ENCODE results near the gene NDC80.

Gene NDC80

GRCh38 chr18:2656237-2656980, 85.1 kb downstream of the NDC80 start:
- CTCF ChIA-PET = interaction anchor here (0.5 to 1.0 kb wide), 4 partner anchors 8 to 590 kb away, joined by 3 to 5 read pairs (median 4); no protein-coding TSS in a partner anchor
- peak overlapping the region; percentile 93 for H3K4me3 ChIP-seq (ENCODE audit: low read depth, low read length)
- H3K36me3 ChIP-seq (ENCODE audit: control insufficient read depth in 2 of 2, insufficient read depth in 1 of 2, low read length in 2 of 2) = peaks cover 0 to 3% of the 10 kb centered on the region in 2 experiments; a peak in 1 of 3 replicates
- H3K4me1 ChIP-seq (ENCODE audit: control insufficient read depth, insufficient read depth, low read length) = peaks cover 7% of the 10 kb centered on the region
- H3K9me3 ChIP-seq (ENCODE audit: control insufficient read depth, insufficient read depth, low read depth, low read length) = no peaks in the 10 kb centered on the region
- H3K27ac ChIP-seq (ENCODE audit: extremely low read depth, low read depth, low read length) = peak overlapping the region; percentile 99
- POLR2A ChIA-PET = interaction anchor here (0.6 to 2.6 kb wide), 18 partner anchors 13 to 303 kb away, joined by 3 to 12 read pairs (median 3); partner anchors contain the start of genes METTL4 and NDC80
- TF ChIP-seq FEZF1 (tag by site-specific recombination; IDR thresholded peaks at IDR 0.05) (no peak), ZBTB48 (tag by site-specific recombination; IDR thresholded peaks at IDR 0.05) (0 out of 2 replicates have a peak, but pooled peaks have one; percentile 35), SP3 (tag by site-specific recombination; IDR thresholded peaks at IDR 0.05) (peak; percentile 31), ZXDB (tag by site-specific recombination; IDR thresholded peaks at IDR 0.05) (peak; percentile 47; the same call in 1 of the 2 replicates), ZEB2 (tag by site-specific recombination; IDR thresholded peaks at IDR 0.05) (0 out of 2 replicates have a peak, but pooled peaks have one; percentile 21), ZBTB20 (tag by site-specific recombination; IDR thresholded peaks at IDR 0.05) (peak; percentile 80), ZNF624 (tag by site-specific recombination; IDR thresholded peaks at IDR 0.05) (no peak), YY2 (tag by site-specific recombination; IDR thresholded peaks at IDR 0.05) (0 out of 2 replicates have a peak, but pooled peaks have one; percentile 57), ZNF560 (tag by site-specific recombination; IDR thresholded peaks at IDR 0.05; ENCODE audit: borderline replicate concordance) (no peak), ZNF121 (tag by site-specific recombination; IDR thresholded peaks at IDR 0.05) (no peak), ZNF692 (tag by site-specific recombination; IDR thresholded peaks at IDR 0.05) (0 out of 2 replicates have a peak, but pooled peaks have one; percentile 5), ZFP41 (tag by site-specific recombination; IDR thresholded peaks at IDR 0.05; ENCODE audit: borderline replicate concordance) (no peak), HOXD13 (CRISPR knock-in tag; IDR thresholded peaks at IDR 0.05; ENCODE audit: borderline replicate concordance) (no peak), ZNF571 (tag by site-specific recombination; IDR thresholded peaks at IDR 0.05) (no peak), ZNF514 (tag by site-specific recombination; IDR thresholded peaks at IDR 0.05) (no peak), ZNF548 (tag by site-specific recombination; IDR thresholded peaks at IDR 0.05) (no peak), ZNF658 (tag by site-specific recombination; IDR thresholded peaks at IDR 0.05) (no peak), ZNF639 (tag by site-specific recombination; IDR thresholded peaks at IDR 0.05) (no peak)
- TF ChIP-seq, protein P1, sequence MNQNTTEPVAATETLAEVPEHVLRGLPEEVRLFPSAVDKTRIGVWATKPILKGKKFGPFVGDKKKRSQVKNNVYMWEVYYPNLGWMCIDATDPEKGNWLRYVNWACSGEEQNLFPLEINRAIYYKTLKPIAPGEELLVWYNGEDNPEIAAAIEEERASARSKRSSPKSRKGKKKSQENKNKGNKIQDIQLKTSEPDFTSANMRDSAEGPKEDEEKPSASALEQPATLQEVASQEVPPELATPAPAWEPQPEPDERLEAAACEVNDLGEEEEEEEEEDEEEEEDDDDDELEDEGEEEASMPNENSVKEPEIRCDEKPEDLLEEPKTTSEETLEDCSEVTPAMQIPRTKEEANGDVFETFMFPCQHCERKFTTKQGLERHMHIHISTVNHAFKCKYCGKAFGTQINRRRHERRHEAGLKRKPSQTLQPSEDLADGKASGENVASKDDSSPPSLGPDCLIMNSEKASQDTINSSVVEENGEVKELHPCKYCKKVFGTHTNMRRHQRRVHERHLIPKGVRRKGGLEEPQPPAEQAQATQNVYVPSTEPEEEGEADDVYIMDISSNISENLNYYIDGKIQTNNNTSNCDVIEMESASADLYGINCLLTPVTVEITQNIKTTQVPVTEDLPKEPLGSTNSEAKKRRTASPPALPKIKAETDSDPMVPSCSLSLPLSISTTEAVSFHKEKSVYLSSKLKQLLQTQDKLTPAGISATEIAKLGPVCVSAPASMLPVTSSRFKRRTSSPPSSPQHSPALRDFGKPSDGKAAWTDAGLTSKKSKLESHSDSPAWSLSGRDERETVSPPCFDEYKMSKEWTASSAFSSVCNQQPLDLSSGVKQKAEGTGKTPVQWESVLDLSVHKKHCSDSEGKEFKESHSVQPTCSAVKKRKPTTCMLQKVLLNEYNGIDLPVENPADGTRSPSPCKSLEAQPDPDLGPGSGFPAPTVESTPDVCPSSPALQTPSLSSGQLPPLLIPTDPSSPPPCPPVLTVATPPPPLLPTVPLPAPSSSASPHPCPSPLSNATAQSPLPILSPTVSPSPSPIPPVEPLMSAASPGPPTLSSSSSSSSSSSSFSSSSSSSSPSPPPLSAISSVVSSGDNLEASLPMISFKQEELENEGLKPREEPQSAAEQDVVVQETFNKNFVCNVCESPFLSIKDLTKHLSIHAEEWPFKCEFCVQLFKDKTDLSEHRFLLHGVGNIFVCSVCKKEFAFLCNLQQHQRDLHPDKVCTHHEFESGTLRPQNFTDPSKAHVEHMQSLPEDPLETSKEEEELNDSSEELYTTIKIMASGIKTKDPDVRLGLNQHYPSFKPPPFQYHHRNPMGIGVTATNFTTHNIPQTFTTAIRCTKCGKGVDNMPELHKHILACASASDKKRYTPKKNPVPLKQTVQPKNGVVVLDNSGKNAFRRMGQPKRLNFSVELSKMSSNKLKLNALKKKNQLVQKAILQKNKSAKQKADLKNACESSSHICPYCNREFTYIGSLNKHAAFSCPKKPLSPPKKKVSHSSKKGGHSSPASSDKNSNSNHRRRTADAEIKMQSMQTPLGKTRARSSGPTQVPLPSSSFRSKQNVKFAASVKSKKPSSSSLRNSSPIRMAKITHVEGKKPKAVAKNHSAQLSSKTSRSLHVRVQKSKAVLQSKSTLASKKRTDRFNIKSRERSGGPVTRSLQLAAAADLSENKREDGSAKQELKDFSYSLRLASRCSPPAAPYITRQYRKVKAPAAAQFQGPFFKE (tag by site-specific recombination; IDR thresholded peaks at IDR 0.05; ENCODE audit: borderline replicate concordance) = peak; percentile 86; the same call in 1 of the 2 replicates
- TF ChIP-seq, protein P2, sequence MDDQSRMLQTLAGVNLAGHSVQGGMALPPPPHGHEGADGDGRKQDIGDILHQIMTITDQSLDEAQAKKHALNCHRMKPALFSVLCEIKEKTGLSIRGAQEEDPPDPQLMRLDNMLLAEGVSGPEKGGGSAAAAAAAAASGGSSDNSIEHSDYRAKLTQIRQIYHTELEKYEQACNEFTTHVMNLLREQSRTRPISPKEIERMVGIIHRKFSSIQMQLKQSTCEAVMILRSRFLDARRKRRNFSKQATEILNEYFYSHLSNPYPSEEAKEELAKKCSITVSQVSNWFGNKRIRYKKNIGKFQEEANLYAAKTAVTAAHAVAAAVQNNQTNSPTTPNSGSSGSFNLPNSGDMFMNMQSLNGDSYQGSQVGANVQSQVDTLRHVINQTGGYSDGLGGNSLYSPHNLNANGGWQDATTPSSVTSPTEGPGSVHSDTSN (CRISPR knock-in tag; IDR thresholded peaks at IDR 0.05) = 0 out of 2 replicates have a peak, but pooled peaks have one; percentile 19
- TF ChIP-seq, protein P3, sequence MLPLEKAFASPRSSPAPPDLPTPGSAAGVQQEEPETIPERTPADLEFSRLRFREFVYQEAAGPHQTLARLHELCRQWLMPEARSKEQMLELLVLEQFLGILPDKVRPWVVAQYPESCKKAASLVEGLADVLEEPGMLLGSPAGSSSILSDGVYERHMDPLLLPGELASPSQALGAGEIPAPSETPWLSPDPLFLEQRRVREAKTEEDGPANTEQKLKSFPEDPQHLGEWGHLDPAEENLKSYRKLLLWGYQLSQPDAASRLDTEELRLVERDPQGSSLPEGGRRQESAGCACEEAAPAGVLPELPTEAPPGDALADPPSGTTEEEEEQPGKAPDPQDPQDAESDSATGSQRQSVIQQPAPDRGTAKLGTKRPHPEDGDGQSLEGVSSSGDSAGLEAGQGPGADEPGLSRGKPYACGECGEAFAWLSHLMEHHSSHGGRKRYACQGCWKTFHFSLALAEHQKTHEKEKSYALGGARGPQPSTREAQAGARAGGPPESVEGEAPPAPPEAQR (tag by site-specific recombination; IDR thresholded peaks at IDR 0.05) = no peak
- TF ChIP-seq, protein P4, sequence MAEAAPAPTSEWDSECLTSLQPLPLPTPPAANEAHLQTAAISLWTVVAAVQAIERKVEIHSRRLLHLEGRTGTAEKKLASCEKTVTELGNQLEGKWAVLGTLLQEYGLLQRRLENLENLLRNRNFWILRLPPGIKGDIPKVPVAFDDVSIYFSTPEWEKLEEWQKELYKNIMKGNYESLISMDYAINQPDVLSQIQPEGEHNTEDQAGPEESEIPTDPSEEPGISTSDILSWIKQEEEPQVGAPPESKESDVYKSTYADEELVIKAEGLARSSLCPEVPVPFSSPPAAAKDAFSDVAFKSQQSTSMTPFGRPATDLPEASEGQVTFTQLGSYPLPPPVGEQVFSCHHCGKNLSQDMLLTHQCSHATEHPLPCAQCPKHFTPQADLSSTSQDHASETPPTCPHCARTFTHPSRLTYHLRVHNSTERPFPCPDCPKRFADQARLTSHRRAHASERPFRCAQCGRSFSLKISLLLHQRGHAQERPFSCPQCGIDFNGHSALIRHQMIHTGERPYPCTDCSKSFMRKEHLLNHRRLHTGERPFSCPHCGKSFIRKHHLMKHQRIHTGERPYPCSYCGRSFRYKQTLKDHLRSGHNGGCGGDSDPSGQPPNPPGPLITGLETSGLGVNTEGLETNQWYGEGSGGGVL (tag by site-specific recombination; IDR thresholded peaks at IDR 0.05) = peak; percentile 14; the same call in 1 of the 2 replicates
